GM12891 (cell line): Measurements from ENCODE around the gene FAM168A.

Source experiments
- PAX5 ChIP-seq: IDR thresholded peaks from 2 replicates; pipeline ENCODE4 v1.6.1; 2011; ENCODE audit warnings: low read length, moderate library complexity, mild to moderate bottlenecking; ENCODE audit not compliant: insufficient read depth, severe bottlenecking
- POLR2A ChIP-seq: IDR thresholded peaks from 2 replicates; pipeline ENCODE4 v1.6.1; 2011; ENCODE audit warnings: low read depth, low read length, control low read depth
- POLR2AphosphoS5 ChIP-seq: IDR thresholded peaks from 2 replicates; pipeline ENCODE4 v1.6.1; 2011; ENCODE audit warnings: low read depth, low read length, control low read depth
- SPI1 ChIP-seq: IDR thresholded peaks from 2 replicates; pipeline ENCODE4 v1.6.1; 2011; ENCODE audit warnings: low read depth, low read length, control low read depth
- TAF1 ChIP-seq: IDR thresholded peaks from 2 replicates; pipeline ENCODE4 v1.6.1; 2011; ENCODE audit warnings: low read depth, low read length, control low read depth

- TF ChIP-seq POLR2A (no peak), TAF1 (no peak), POLR2AphosphoS5 (no peak), PAX5 (no peak), SPI1 (no peak)
These were observed 158.7 kb downstream of the FAM168A start for GRCh38 chr11:73439002-73439843.
